Gastroesophageal sphincter (tissue), 4 donors: Measurements from ENCODE around the gene MREG. TPM values are rescaled to one million over a fixed set of nuclear protein-coding genes. Genes with fewer than 3 reads are reported as not detected.

Source experiments
- ATAC-seq: fragments of 150-250 bp; one replicate; pipeline ENCODE4 v1.9.1; 2016; ENCODE audit warnings: mild to moderate bottlenecking, moderate library complexity
- H3K27ac ChIP-seq, 4 donors: fragments of 200-600 bp; sonication (generic) in 3 of 4; 1 replicate in 3 of 4; 2 replicates in 1 of 4; pipeline ENCODE4 v1.5.1; 2016 to 2019
- H3K27me3 ChIP-seq: fragments of 200-600 bp; sonication (generic); one replicate; pipeline ENCODE4 v1.5.1; 2019
- H3K36me3 ChIP-seq, 2 donors: fragments of 200-600 bp; sonication (generic); one replicate each; pipeline ENCODE4 v1.5.1; 2019; ENCODE audit warnings: control low read depth in 1 of 2
- H3K4me1 ChIP-seq, 3 donors: fragments of 200-600 bp; sonication (generic); 1 replicate in 2 of 3; 2 replicates in 1 of 3; pipeline ENCODE4 v1.5.1; 2016 to 2019; ENCODE audit warnings: control low read depth in 2 of 3
- H3K4me3 ChIP-seq, 2 donors: fragments of 200-600 bp; sonication (generic); one replicate each; pipeline ENCODE4 v1.5.1; 2019; ENCODE audit warnings: mild to moderate bottlenecking in 1 of 2, moderate library complexity in 1 of 2
- H3K9me3 ChIP-seq, 3 donors: fragments of 200-600 bp; sonication (generic); one replicate each; pipeline ENCODE4 v1.5.1; 2017 to 2019; ENCODE audit warnings: control low read depth in 2 of 3
- CTCF ChIP-seq, 4 experiments: fragments of 200-600 bp in 2 of 4; fragments of 450-650 bp in 2 of 4; sonication (generic) in 1 of 4; IDR thresholded peaks; one replicate each; pipeline ENCODE4 v1.5.1; 2017 to 2019; ENCODE audit warnings: antibody characterized with exemption in 4 of 4, mild to moderate bottlenecking in 2 of 4, moderate library complexity in 2 of 4
- EP300 ChIP-seq: sonication (generic); formaldehyde crosslinking; IDR thresholded peaks from one replicate; pipeline ENCODE4 v1.6.1; 2017; ENCODE audit warnings: antibody characterized with exemption, mild to moderate bottlenecking
- POLR2A ChIP-seq, 2 donors: fragments of 450-650 bp; IDR thresholded peaks; one replicate each; pipeline ENCODE4 v1.6.1; 2017; ENCODE audit warnings: antibody characterized with exemption in 2 of 2, mild to moderate bottlenecking in 2 of 2, moderate library complexity in 1 of 2
- POLR2AphosphoS5 ChIP-seq: sonication (generic); formaldehyde crosslinking; IDR thresholded peaks from one replicate; pipeline ENCODE4 v1.6.1; 2017; ENCODE audit warnings: antibody characterized with exemption
- WGBS, 2 donors: methylation state at CpG; one replicate each; pipeline ENCODE4 v1.1.5; 2018; ENCODE audit warnings: low coverage in 1 of 2; 5-methylcytosine and 5-hydroxymethylcytosine counted together
- total RNA-seq, 4 donors: library from RNA; depleted of rRNA; stranded (reverse); fragments of >200 nt; gene quantifications; one replicate each; pipeline ENCODE4 v1.1.0, GENCODE V29; 2016

The MREG gene
- total RNA-seq, 4 donors from 2014 or later, result 0.40 to 3.3 (median 0.54) TPM

GRCh38 chr2:215911301-215912085, 101.9 kb downstream of the MREG start:
- H3K36me3 ChIP-seq, result no peaks in the 10 kb centered on the region
- no peak for TF ChIP-seq POLR2A (IDR thresholded peaks at IDR 0.05)
- TF ChIP-seq EP300, result no peak
- no peak for TF ChIP-seq POLR2AphosphoS5
- TF ChIP-seq CTCF (IDR thresholded peaks at IDR 0.05), result no peak
- no peaks in the 10 kb centered on the region for H3K9me3 ChIP-seq
- no peak overlapping the region for H3K27ac ChIP-seq
- no peaks in the 10 kb centered on the region for H3K4me1 ChIP-seq
- no peak overlapping the region for H3K4me3 ChIP-seq
- no peaks in the 10 kb centered on the region for H3K27me3 ChIP-seq
- 84 to 91% methylated on average over 3 to 8 of the region's 8 CpGs for WGBS, 2 donors
- ATAC-seq, result no peak

- H3K27me3 ChIP-seq, result no peaks in the 10 kb centered on the region
- TF ChIP-seq POLR2AphosphoS5 (no peak), POLR2A (IDR thresholded peaks at IDR 0.05) (no peak), CTCF (IDR thresholded peaks at IDR 0.05) (no peak), EP300 (no peak)
- no peaks in the 10 kb centered on the region for H3K9me3 ChIP-seq
- H3K36me3 ChIP-seq, result no peaks in the 10 kb centered on the region
- H3K4me3 ChIP-seq, result no peak overlapping the region
- no peak for ATAC-seq
- no peak overlapping the region for H3K27ac ChIP-seq
- no peaks in the 10 kb centered on the region for H3K4me1 ChIP-seq
These were observed 103.2 kb downstream of the MREG start for GRCh38 chr2:215910180-215910579.

- H3K36me3 ChIP-seq, result no peaks in the 10 kb centered on the region
- no peaks in the 10 kb centered on the region for H3K9me3 ChIP-seq
- no peaks in the 10 kb centered on the region for H3K27me3 ChIP-seq
- WGBS, 2 donors, result 84 to 90% methylated on average over 6 of the region's 9 CpGs
- H3K27ac ChIP-seq, result no peak overlapping the region
- no peak for ATAC-seq
- TF ChIP-seq POLR2AphosphoS5 (no peak), CTCF (IDR thresholded peaks at IDR 0.05) (no peak), EP300 (no peak), POLR2A (IDR thresholded peaks at IDR 0.05) (no peak)
- H3K4me3 ChIP-seq, result no peak overlapping the region
- no peaks in the 10 kb centered on the region for H3K4me1 ChIP-seq
These were observed 106.2 kb downstream of the MREG start for GRCh38 chr2:215907147-215907546.

DNA sequence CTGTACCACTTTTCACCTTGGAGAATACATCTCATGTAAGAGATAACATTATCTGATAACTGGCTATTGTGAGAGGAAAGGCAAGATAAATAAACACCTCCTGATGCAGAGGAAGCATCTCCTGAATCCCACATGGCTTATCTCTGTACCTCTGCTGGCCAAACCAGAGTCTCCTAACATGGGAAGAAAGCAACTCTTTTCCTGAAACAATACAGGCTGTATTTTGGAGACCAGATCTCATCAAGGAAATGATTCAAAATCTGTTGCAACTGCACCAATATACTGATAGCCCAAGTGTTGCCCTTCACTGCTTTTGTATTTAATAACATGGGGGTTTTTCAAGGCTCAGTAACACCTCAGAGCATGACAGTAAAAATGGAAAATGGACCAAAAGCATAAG, 106.9 kb downstream of the MREG start:
- no peaks in the 10 kb centered on the region for H3K9me3 ChIP-seq
- no peak overlapping the region for H3K27ac ChIP-seq
- TF ChIP-seq POLR2A (IDR thresholded peaks at IDR 0.05) (no peak), CTCF (IDR thresholded peaks at IDR 0.05) (no peak), POLR2AphosphoS5 (no peak), EP300 (no peak)
- no peaks in the 10 kb centered on the region for H3K27me3 ChIP-seq
- ATAC-seq, result no peak
- H3K4me1 ChIP-seq, result no peaks in the 10 kb centered on the region
- no peak overlapping the region for H3K4me3 ChIP-seq
- H3K36me3 ChIP-seq, result no peaks in the 10 kb centered on the region

GRCh38 chr2:215905691-215906090, 107.7 kb downstream of the MREG start:
- Histone ChIP-seq H3K4me1 (no peaks in the 10 kb centered on the region), H3K4me3 (no peak overlapping the region), H3K27me3 (no peaks in the 10 kb centered on the region), H3K36me3 (no peaks in the 10 kb centered on the region), H3K27ac (no peak overlapping the region), H3K9me3 (no peaks in the 10 kb centered on the region)
- 57 to 83% methylated on average over 1 to 4 of the region's 5 CpGs for WGBS, 2 donors
- ATAC-seq, result no peak
- TF ChIP-seq CTCF (IDR thresholded peaks at IDR 0.05), result no peak
- TF ChIP-seq POLR2A (IDR thresholded peaks at IDR 0.05), result no peak
- no peak for TF ChIP-seq EP300
- no peak for TF ChIP-seq POLR2AphosphoS5
